ENCODE results near the gene CD2. TPM values are rescaled to one million over a fixed set of nuclear protein-coding genes. Genes with fewer than 3 reads are reported as not detected.
"Not testable (repeated sequence)": the region's sequence is repeated elsewhere in the genome, so short reads cannot be mapped to it uniquely, and the experiment has no call there.

The CD2 gene
- total RNA-seq, 4 donors from 2014 or later: 0.60 to 5.1 (median 1.5) TPM; not detected in 1

GRCh38 chr1:116755681-116756080, 1.5 kb downstream of the CD2 start:
- no peaks in the 10 kb centered on the region for H3K36me3 ChIP-seq
- no peaks in the 10 kb centered on the region for H3K4me1 ChIP-seq
- peaks cover 0 to under 1% (median 0%) of the 10 kb centered on the region in 4 donors for H3K9me3 ChIP-seq
- TF ChIP-seq, protein P1, sequence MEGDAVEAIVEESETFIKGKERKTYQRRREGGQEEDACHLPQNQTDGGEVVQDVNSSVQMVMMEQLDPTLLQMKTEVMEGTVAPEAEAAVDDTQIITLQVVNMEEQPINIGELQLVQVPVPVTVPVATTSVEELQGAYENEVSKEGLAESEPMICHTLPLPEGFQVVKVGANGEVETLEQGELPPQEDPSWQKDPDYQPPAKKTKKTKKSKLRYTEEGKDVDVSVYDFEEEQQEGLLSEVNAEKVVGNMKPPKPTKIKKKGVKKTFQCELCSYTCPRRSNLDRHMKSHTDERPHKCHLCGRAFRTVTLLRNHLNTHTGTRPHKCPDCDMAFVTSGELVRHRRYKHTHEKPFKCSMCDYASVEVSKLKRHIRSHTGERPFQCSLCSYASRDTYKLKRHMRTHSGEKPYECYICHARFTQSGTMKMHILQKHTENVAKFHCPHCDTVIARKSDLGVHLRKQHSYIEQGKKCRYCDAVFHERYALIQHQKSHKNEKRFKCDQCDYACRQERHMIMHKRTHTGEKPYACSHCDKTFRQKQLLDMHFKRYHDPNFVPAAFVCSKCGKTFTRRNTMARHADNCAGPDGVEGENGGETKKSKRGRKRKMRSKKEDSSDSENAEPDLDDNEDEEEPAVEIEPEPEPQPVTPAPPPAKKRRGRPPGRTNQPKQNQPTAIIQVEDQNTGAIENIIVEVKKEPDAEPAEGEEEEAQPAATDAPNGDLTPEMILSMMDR (IDR thresholded peaks at IDR 0.05): no peak
- no peak for TF ChIP-seq EP300 (IDR thresholded peaks at IDR 0.05)
- no peak for TF ChIP-seq POLR2A (IDR thresholded peaks at IDR 0.05)
- 77 to 79% methylated on average over 4 of the region's 4 CpGs for WGBS, 2 donors
- H3K4me3 ChIP-seq: peak overlapping the region in 2 of 4 donors; percentile 12 to 13
- DNase-seq (ENCODE audit: low spot score in 2 of 2): no peak
- no peaks in the 10 kb centered on the region for H3K27me3 ChIP-seq
- peak overlapping the region in 1 of 4 donors; percentile 45 for H3K27ac ChIP-seq

GRCh38 chr1:116756092-116756491, 1.9 kb downstream of the CD2 start:
- H3K27me3 ChIP-seq; H3K36me3 ChIP-seq; H3K27ac ChIP-seq; DNase-seq (ENCODE audit: low spot score in 2 of 2); H3K4me1 ChIP-seq; H3K9me3 ChIP-seq; H3K4me3 ChIP-seq: not testable (repeated sequence)
- WGBS, 2 donors: 86 to 99% methylated on average over 8 of the region's 8 CpGs

GRCh38 chr1:116758456-116758815, 4.2 kb downstream of the CD2 start:
- H3K4me3 ChIP-seq; H3K27ac ChIP-seq; H3K4me1 ChIP-seq; DNase-seq (ENCODE audit: low spot score in 2 of 2); H3K36me3 ChIP-seq; H3K27me3 ChIP-seq: not testable (repeated sequence)
- peaks cover 0 to 11% (median 0%) of the 10 kb centered on the region in 4 donors for H3K9me3 ChIP-seq
- WGBS, 2 donors: 79 to 90% methylated on average over 5 of the region's 5 CpGs

DNA sequence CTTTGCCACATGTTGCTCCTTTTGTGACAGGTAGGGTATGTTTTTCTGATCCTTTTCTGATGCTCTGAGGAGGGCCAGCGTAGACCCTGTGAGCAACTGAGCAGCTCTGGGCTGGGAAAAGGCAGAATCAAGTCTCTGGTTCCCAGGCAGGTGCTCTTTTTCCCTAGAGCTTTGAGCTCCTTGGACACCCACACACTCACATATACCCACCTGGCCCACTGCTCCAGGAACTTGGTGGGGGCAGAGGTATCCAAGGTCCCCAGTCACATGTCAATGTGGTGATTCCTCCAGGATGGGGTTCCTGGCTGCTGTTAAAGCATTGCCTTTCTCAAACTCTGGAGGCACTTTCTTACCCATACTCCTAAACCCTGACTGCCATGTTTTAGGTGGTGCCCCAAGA, 5.4 kb downstream of the CD2 start:
- Histone ChIP-seq H3K4me1 (peaks cover 0 to 11% (median 4%) of the 10 kb centered on the region in 4 donors), H3K9me3 (peaks cover 0 to 11% (median 0%) of the 10 kb centered on the region in 4 donors), H3K4me3 (no peak overlapping the region), H3K27me3 (no peaks in the 10 kb centered on the region), H3K36me3 (no peaks in the 10 kb centered on the region), H3K27ac (no peak overlapping the region)
- 92 to 100% methylated on average over 1 of the region's 1 CpG for WGBS, 2 donors
- no peak for DNase-seq (ENCODE audit: low spot score in 2 of 2)
- no peak for TF ChIP-seq POLR2A (IDR thresholded peaks at IDR 0.05)
- TF ChIP-seq, protein P1 (IDR thresholded peaks at IDR 0.05): no peak
- no peak for TF ChIP-seq EP300 (IDR thresholded peaks at IDR 0.05)

- H3K36me3 ChIP-seq: no peaks in the 10 kb centered on the region
These were observed 6.3 kb downstream of the CD2 start for GRCh38 chr1:116760487-116760886.

GRCh38 chr1:116760996-116761665, 6.9 kb downstream of the CD2 start:
- H3K4me3 ChIP-seq: no peak overlapping the region
- no peaks in the 10 kb centered on the region for H3K36me3 ChIP-seq
- H3K9me3 ChIP-seq: peaks cover 0 to 11% (median 0%) of the 10 kb centered on the region in 4 donors
- no peaks in the 10 kb centered on the region for H3K27me3 ChIP-seq
- DNase-seq (ENCODE audit: low spot score in 2 of 2): no peak
- H3K27ac ChIP-seq: no peak overlapping the region
- 83 to 95% methylated on average over 4 of the region's 4 CpGs for WGBS, 2 donors
- peaks cover 0 to 11% (median 4%) of the 10 kb centered on the region in 4 donors for H3K4me1 ChIP-seq
- TF ChIP-seq POLR2A (IDR thresholded peaks at IDR 0.05): no peak
- no peak for TF ChIP-seq EP300 (IDR thresholded peaks at IDR 0.05)
- TF ChIP-seq, protein P1 (IDR thresholded peaks at IDR 0.05): no peak

More at GRCh38 chr1:116760487-116760886, 6.3 kb downstream of the CD2 start:
- Histone ChIP-seq H3K4me3 (no peak overlapping the region), H3K27me3 (no peaks in the 10 kb centered on the region), H3K4me1 (peaks cover 0 to 11% (median 4%) of the 10 kb centered on the region in 4 donors), H3K9me3 (peaks cover 0 to 11% (median 0%) of the 10 kb centered on the region in 4 donors), H3K27ac (no peak overlapping the region)
- WGBS, 2 donors: 79 to 92% methylated on average over 3 of the region's 3 CpGs
- TF ChIP-seq, protein P1 (IDR thresholded peaks at IDR 0.05): no peak
- no peak for TF ChIP-seq POLR2A (IDR thresholded peaks at IDR 0.05)
- no peak for TF ChIP-seq EP300 (IDR thresholded peaks at IDR 0.05)
- no peak for DNase-seq (ENCODE audit: low spot score in 2 of 2)

All from tibial nerve (tissue), 4 donors.